Measurements from ENCODE around the gene NMBR. TPM values are rescaled to one million over a fixed set of nuclear protein-coding genes. Genes with fewer than 3 reads are reported as not detected.
"Not testable (repeated sequence)": the region's sequence is repeated elsewhere in the genome, so short reads cannot be mapped to it uniquely, and the experiment has no call there.

The NMBR gene
- total RNA-seq, 1 donor from 2014 or later = not detected

- H3K4me3 ChIP-seq; H3K4me1 ChIP-seq; ATAC-seq; H3K27ac ChIP-seq; intact Hi-C loops (cut with DNase I); DNase-seq; H3K9me3 ChIP-seq; H3K27me3 ChIP-seq (ENCODE audit: low read depth): not testable (repeated sequence)
- peaks cover 19% of the 10 kb centered on the region for H3K36me3 ChIP-seq
- TF ChIP-seq CTCF (IDR thresholded peaks at IDR 0.05) = peak; percentile 12
Measured at GRCh38 chr6:142188341-142188740, 41.4 kb upstream of the NMBR start.

GRCh38 chr6:142187209-142187608, 40.3 kb upstream of the NMBR start:
- Histone ChIP-seq H3K4me3 (no peak overlapping the region), H3K36me3 (peaks cover 19% of the 10 kb centered on the region), H3K4me1 (no peaks in the 10 kb centered on the region), H3K9me3 (no peaks in the 10 kb centered on the region), H3K27me3 (ENCODE audit: low read depth) (no peaks in the 10 kb centered on the region), H3K27ac (no peak overlapping the region)
- ATAC-seq (no peak), DNase-seq (no peak)
- no peak for TF ChIP-seq CTCF (IDR thresholded peaks at IDR 0.05)
- intact Hi-C loops (cut with DNase I) = no loop called here

DNA sequence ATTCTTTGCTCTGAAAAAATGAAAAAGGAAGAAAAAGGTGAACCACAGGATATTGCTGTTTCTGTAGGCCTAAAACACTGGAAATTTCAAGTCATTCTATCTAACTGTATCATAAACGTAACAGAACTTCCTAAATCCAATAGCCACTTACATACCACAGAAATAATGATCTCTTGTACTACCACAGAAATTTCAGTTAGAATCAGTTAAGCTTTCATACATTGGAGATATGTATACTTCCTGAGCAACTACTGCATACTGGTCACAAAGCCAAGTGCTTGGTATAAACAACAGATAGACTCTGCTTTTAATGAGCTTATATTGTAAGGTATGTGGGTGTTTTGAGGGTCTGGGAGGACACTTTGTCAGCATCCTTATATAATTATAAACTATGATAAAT, 38.7 kb upstream of the NMBR start:
- Histone ChIP-seq H3K9me3 (no peaks in the 10 kb centered on the region), H3K27me3 (ENCODE audit: low read depth) (no peaks in the 10 kb centered on the region), H3K27ac (no peak overlapping the region), H3K4me1 (no peaks in the 10 kb centered on the region), H3K4me3 (no peak overlapping the region), H3K36me3 (peaks cover 14% of the 10 kb centered on the region)
- no peak for TF ChIP-seq CTCF (IDR thresholded peaks at IDR 0.05)
- intact Hi-C loops (cut with DNase I) = no loop called here
- ATAC-seq (no peak), DNase-seq (no peak)

- ATAC-seq (peak in 1 of 2 donors; percentile 95), DNase-seq (no peak)
- Histone ChIP-seq H3K9me3 (no peaks in the 10 kb centered on the region), H3K36me3 (peaks cover 3% of the 10 kb centered on the region), H3K4me1 (no peaks in the 10 kb centered on the region), H3K27me3 (ENCODE audit: low read depth) (no peaks in the 10 kb centered on the region), H3K27ac (no peak overlapping the region), H3K4me3 (no peak overlapping the region)
- TF ChIP-seq CTCF (IDR thresholded peaks at IDR 0.05) = no peak
- intact Hi-C loops (cut with DNase I) = no loop called here
Measured at GRCh38 chr6:142184307-142184706, 37.4 kb upstream of the NMBR start.

GRCh38 chr6:142183351-142183750, 36.4 kb upstream of the NMBR start:
- Histone ChIP-seq H3K27ac (no peak overlapping the region), H3K4me1 (no peaks in the 10 kb centered on the region), H3K27me3 (ENCODE audit: low read depth) (no peaks in the 10 kb centered on the region), H3K4me3 (no peak overlapping the region), H3K36me3 (no peaks in the 10 kb centered on the region), H3K9me3 (peaks cover under 1% of the 10 kb centered on the region)
- intact Hi-C loops (cut with DNase I) = no loop called here
- ATAC-seq (no peak), DNase-seq (no peak)
- TF ChIP-seq CTCF (IDR thresholded peaks at IDR 0.05) = no peak

DNA sequence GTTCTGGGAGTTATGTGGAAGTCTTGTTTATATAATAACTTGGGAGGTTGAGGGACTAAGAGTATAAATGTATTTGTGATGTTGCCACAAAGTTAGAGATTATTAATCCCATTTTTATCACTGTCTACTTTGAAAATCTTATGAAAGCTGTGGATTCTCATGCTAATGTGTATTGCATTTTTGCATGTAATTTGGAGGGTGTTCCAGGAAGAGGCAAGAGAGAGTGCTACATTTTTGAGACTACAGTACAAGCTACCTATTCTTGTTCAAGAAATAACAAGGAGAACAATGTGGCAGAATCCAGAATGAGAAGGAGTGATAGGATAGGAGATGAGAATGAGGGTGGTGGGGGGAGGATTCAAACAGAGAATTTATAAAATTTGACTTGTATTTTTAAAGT, 35.1 kb upstream of the NMBR start:
- Histone ChIP-seq H3K9me3 (peaks cover 13% of the 10 kb centered on the region), H3K4me1 (no peaks in the 10 kb centered on the region), H3K27ac (no peak overlapping the region), H3K36me3 (peaks cover 11% of the 10 kb centered on the region), H3K4me3 (no peak overlapping the region), H3K27me3 (ENCODE audit: low read depth) (no peaks in the 10 kb centered on the region)
- DNase-seq (no peak), ATAC-seq (no peak)
- TF ChIP-seq CTCF (IDR thresholded peaks at IDR 0.05) = no peak
- intact Hi-C loops (cut with DNase I) = no loop called here

All from lower lobe of right lung (tissue), 2 donors.